ENCODE measurements around the gene RTEL1. TPM values are rescaled to one million over a fixed set of nuclear protein-coding genes. Genes with fewer than 3 reads are reported as not detected.

The RTEL1 gene
- total RNA-seq, 1 experiment from 2014 or later = 33.4 TPM

DNA sequence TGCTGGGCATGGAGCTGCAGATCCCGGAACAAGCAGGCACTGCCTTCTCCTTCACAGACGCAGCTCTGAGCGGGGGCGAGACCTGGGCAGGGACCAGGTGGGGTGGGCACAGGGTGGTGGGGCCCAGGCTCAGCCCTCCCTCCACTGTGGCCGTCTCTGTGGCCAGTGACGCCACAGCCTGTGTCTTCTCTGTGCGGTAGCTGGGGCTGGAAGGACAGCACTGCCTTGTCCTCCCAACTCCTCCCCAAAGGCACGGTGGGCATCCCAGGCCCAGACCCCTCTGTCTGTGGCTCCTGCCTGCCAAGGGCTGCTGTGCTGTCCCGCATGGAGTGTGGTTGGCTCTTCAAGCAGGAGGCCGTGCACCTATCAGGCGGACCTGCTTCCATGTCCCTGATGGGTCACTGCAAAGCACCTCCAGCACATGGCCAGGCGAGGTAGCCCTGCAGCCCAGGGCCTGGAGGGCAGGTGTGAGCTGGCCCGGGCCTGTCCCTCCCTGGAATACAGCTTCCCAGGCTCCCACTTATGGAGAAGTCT, 23.6 kb downstream of the RTEL1 start:
- Histone ChIP-seq H3K27ac (ENCODE audit: insufficient read length, low read depth, low read length) (no peak overlapping the region), H3K27me3 (ENCODE audit: insufficient read depth, low read length) (no peaks in the 10 kb centered on the region), H3K18ac (ENCODE audit: insufficient read length, low read depth, low read length) (no peak overlapping the region), H3K9ac (ENCODE audit: extremely low read depth, insufficient read length, low read length) (no peak overlapping the region), H2BK15ac (ENCODE audit: low read depth, low read length) (no peak overlapping the region), H3K56ac (ENCODE audit: insufficient read length, low read depth, low read length) (no peak overlapping the region), H3T11ph (ENCODE audit: low read length) (no peak overlapping the region), H2AK5ac (ENCODE audit: insufficient read length, low read length) (no peak overlapping the region), H2BK12ac (ENCODE audit: insufficient read length, low read depth, low read length) (no peak overlapping the region), H2AFZ (ENCODE audit: low read length) (no peak overlapping the region), H3K23ac (ENCODE audit: insufficient read length, low read depth, low read length) (no peak overlapping the region), H2BK5ac (ENCODE audit: insufficient read length, low read length) (no peak overlapping the region), H3K4me2 (ENCODE audit: insufficient read depth, insufficient read length, low read length) (no peak overlapping the region), H3K4me1 (ENCODE audit: insufficient read depth, low read length) (no peaks in the 10 kb centered on the region), H4K5ac (ENCODE audit: insufficient read length, low read depth, low read length) (no peak overlapping the region), H2BK120ac (ENCODE audit: low read depth, low read length, poor library complexity, severe bottlenecking) (no peak overlapping the region), H3K79me1 (ENCODE audit: insufficient read depth, low read depth, low read length, poor library complexity, severe bottlenecking) (no peaks in the 10 kb centered on the region), H4K8ac (replicated peaks; ENCODE audit: insufficient read length, low read depth, low read length) (no peak overlapping the region), H3K14ac (ENCODE audit: insufficient read depth, low read length) (no peak overlapping the region), H3K23me2 (ENCODE audit: insufficient read length, low read depth, low read length, poor library complexity, severe bottlenecking) (no peaks in the 10 kb centered on the region), H4K91ac (ENCODE audit: insufficient read length, low read depth, low read length) (no peak overlapping the region), H4K20me1 (ENCODE audit: control insufficient read depth, insufficient read depth, insufficient read length) (no peaks in the 10 kb centered on the region), H3K79me2 (ENCODE audit: insufficient read depth, low read length) (no peaks in the 10 kb centered on the region), H2BK20ac (ENCODE audit: low read depth, low read length, poor library complexity, severe bottlenecking) (no peak overlapping the region), H3K4ac (ENCODE audit: low read depth, low read length) (no peak overlapping the region), H3K9me3 (ENCODE audit: control insufficient read depth, low read depth, low read length) (no peaks in the 10 kb centered on the region)
- no peaks in the 10 kb centered on the region; a peak in 1 of 5 replicates for H3K9me3 Mint-ChIP-seq
- H3K27ac Mint-ChIP-seq = no peak overlapping the region
- no CpG with 5 or more reads among the region's 13 CpGs for WGBS (ENCODE audit: extremely low coverage, insufficient read length, low lambda C conversion rate)
- peaks cover 9 to 15% (median 13%) of the 10 kb centered on the region in 3 experiments; a peak in 6 of 7 replicates for H3K36me3 Mint-ChIP-seq (ENCODE audit: insufficient read depth in 1 of 3, low read depth in 3 of 3)
- no peaks in the 10 kb centered on the region for H3K27me3 Mint-ChIP-seq (ENCODE audit: low read depth)
- H3K4me1 Mint-ChIP-seq = no peaks in the 10 kb centered on the region
- H3K4me3 Mint-ChIP-seq = no peak overlapping the region; a peak in 1 of 5 replicates
- no peak for DNase-seq
- TF ChIP-seq, protein P1, sequence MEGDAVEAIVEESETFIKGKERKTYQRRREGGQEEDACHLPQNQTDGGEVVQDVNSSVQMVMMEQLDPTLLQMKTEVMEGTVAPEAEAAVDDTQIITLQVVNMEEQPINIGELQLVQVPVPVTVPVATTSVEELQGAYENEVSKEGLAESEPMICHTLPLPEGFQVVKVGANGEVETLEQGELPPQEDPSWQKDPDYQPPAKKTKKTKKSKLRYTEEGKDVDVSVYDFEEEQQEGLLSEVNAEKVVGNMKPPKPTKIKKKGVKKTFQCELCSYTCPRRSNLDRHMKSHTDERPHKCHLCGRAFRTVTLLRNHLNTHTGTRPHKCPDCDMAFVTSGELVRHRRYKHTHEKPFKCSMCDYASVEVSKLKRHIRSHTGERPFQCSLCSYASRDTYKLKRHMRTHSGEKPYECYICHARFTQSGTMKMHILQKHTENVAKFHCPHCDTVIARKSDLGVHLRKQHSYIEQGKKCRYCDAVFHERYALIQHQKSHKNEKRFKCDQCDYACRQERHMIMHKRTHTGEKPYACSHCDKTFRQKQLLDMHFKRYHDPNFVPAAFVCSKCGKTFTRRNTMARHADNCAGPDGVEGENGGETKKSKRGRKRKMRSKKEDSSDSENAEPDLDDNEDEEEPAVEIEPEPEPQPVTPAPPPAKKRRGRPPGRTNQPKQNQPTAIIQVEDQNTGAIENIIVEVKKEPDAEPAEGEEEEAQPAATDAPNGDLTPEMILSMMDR (conservative IDR thresholded peaks at IDR 0.05) = no peak
